ENCODE measurements around the gene SPOPL.

- no peak for TF ChIP-seq CTCF (conservative IDR thresholded peaks at IDR 0.05 in 1 of 2, IDR thresholded peaks at IDR 0.05 in 1 of 2; ENCODE audit: extremely low read depth in 1 of 2, insufficient read depth in 1 of 2, low read depth in 1 of 2, low read length in 2 of 2)
- TF ChIP-seq EZH2 (IDR thresholded peaks at IDR 0.05; ENCODE audit: borderline replicate concordance, low read length): no peak
These were observed 117.4 kb downstream of the SPOPL start for GRCh38 chr2:138618971-138619370.

Measured in mammary epithelial cell (primary cell).